HG03439 (cell line): ENCODE data around the gene LIMS1.
"Not testable (repeated sequence)": the region's sequence is repeated elsewhere in the genome, so short reads cannot be mapped to it uniquely, and the experiment has no call there.

ENCODE experiments used
- ATAC-seq: cut with Tn5 transposase; IDR thresholded peaks from one replicate; pipeline ENCODE4 v1.9.1; 2021; ENCODE audit warnings: mild to moderate bottlenecking, moderate library complexity; ENCODE audit not compliant: unreplicated experiment

LIMS1 gene

GRCh38 chr2:108548208-108549003 is 14.1 kb downstream of the LIMS1 start:
- ATAC-seq = no peak

DNA sequence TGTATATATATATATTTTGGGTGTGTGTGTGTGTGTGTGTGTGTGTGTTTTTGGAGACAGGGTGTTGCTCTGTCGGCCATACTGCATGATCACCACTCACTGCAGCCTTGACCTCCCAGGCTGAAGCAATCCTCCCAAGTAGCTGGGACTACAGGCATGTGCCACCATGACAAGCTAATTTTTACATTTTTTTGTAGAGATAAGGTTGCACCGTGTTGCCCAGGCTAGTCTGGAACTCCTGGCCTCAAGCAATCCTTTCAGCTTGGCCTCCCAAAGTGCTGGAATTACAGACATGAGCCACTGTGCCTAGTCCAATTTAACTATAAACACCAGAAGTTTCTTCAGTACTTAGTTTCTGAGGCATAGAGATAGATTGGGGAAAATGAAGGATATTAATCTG is 18.3 kb downstream of the LIMS1 start:
- no peak for ATAC-seq

GRCh38 chr2:108553209-108553919 is 19.1 kb downstream of the LIMS1 start:
- ATAC-seq = no peak

DNA sequence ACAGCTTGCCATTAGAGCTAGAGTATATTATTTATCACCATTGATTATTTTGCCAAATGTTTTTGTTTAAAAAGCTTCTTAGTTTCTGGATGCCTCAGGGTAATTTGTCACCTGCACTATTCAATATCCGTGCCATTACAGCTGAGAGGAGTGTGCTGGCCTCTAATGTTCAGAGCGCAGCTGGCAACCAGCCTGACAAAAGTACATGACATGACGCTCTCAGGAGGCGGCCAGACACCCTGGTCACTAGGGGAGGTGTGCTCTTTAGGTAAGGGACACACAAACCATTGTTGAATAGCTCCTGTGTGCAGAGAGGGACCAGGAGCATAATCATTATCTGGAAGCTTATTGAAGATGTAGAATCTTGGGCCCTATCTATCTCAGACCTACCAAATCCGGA is 20.3 kb downstream of the LIMS1 start:
- ATAC-seq = no peak

GRCh38 chr2:108555572-108555971 is 21.3 kb downstream of the LIMS1 start:
- no peak for ATAC-seq

GRCh38 chr2:108556581-108556980 is 22.3 kb downstream of the LIMS1 start:
- ATAC-seq = not testable (repeated sequence)

DNA sequence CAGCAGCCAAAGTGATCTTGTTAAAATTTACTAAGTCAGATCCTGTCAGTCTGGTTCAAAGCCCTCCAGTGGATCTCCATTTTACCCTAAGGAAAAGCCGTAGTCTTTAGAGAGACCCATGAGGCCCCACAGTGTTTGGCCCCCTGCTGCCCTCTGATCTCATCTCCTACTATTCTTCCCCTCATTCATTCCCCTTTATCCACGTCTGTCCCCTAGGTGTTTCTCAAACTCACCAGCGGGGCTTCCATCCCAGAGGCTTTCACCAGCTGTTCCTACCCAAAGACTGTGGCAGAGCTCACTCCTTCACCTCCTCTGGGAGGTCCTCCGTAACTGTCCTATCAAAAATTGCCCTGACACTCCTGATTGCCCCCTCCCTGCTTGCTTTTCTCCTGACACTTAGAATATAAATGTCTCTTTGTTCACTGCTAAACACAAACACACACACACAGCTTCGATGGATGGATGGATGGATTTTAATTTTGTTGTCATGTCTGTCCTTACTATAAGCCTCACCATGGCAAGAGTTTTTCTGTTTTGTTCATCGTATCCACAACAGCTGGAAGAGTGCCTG is 26.1 kb downstream of the LIMS1 start:
- no peak for ATAC-seq

- no peak for ATAC-seq
These were observed 26.7 kb downstream of the LIMS1 start for GRCh38 chr2:108560895-108561530.

DNA sequence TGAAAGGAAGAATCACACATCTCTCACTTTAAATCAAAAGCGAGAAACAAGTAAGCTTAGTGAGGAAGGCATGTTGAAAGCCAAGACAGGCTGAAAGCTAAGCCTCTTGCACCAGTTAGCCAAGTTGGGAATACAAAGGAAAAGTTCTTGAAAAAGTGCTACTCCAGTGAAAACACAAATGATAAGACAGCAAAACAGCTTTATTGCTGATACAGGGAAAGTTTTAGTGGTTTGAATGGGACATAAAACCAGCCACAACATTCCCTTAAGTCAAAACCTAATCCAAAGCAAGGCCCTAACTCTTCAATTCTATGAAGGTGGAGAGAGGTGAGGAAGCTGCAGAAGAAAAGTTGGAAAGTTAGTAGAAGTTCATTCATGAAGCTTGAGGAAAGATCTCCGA is 28.0 kb downstream of the LIMS1 start:
- ATAC-seq = no peak

DNA sequence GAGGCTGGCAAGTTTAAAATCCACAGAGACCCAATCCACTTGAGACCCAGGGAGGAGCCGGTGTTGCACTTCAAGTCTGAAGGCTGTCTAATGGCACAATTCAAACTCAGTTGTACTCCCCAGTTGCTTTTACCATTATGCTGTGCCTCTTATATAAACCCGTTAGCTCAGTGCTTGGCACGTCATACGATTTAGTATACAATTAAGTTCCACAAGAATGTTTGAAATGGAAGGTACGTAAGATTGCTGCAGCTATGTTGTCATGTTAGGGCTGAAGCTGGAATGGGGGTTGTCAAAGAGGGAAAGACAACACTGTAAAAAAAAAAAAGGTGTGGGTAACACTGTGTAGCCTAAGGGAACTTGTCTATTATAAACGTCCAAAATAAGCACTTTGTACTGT is 30.2 kb downstream of the LIMS1 start:
- no peak for ATAC-seq

DNA sequence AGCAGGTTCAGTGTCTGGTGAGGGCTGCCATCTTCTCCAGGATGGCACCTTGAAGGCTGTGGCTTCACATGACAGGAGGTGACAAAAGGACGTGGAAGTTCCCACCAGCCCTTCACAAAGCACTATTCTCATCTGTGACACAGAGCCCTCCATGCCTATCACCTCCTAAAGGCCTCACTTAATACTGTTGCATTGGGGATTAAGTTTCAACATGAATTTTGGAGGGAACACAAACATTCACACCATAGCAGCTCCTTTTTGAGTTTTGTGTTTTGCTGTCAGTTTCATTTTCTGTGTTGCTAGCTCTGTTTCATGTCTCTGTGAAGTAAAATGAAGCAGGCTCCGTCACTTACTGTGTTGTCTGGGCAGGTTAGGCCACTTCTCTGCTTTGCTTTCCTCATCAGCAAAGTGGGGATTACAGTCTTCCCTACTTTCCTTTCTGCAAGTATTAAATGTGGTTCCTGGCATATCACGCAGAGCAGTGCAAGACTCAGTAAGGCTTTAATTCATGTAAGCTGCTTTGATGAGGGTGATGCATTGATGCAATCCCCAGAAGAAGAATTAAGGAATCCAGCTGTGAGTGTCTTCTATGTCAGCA is 31.6 kb downstream of the LIMS1 start:
- peak; percentile 77 for ATAC-seq

- no peak for ATAC-seq
These were observed 36.1 kb downstream of the LIMS1 start for GRCh38 chr2:108570416-108570815.

- ATAC-seq = no peak
These were observed 37.0 kb downstream of the LIMS1 start for GRCh38 chr2:108571286-108571685.

GRCh38 chr2:108573061-108573460 is 38.8 kb downstream of the LIMS1 start:
- no peak for ATAC-seq

DNA sequence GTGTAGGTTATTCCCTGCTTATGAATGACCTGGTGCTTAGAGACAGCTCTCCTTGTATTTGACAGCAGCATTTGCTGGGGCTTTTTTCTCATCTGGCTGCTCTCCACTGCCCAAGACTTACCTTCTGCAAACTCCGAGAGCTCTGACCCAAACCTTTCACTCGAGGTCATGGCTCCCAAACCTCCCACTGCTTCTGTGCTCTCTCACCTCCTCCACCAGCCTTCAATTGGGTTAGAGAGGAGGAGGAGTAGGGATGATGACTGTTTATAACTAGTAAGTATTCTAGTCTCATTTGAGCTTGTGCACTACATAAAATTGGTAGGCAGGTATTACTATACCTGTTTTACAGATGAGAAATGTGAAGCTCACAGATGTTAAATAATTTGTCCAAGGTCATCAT is 40.1 kb downstream of the LIMS1 start:
- no peak for ATAC-seq

GRCh38 chr2:108575132-108575966 is 41.1 kb downstream of the LIMS1 start:
- ATAC-seq = peak; percentile 68

GRCh38 chr2:108577099-108577498 is 42.8 kb downstream of the LIMS1 start:
- ATAC-seq = no peak

DNA sequence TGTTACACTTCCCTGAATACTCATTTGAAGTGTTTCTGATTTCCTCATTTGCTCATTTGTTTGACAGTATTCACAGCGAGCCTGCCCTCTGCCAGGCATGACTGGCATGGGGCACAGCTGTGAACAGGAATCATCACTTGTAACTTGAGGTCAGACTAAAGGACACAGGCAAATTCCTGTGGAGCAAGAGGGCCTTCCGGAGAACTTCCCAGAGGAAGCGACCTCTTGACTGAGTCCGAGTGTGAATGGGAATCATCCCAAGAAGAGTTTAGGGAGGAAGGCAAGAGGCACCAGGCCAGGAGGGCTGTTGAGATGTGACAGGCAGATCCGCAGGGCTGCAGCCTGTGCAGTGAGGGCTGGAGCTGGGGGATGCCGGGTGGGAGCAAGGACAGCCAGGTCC is 45.4 kb downstream of the LIMS1 start:
- no peak for ATAC-seq

DNA sequence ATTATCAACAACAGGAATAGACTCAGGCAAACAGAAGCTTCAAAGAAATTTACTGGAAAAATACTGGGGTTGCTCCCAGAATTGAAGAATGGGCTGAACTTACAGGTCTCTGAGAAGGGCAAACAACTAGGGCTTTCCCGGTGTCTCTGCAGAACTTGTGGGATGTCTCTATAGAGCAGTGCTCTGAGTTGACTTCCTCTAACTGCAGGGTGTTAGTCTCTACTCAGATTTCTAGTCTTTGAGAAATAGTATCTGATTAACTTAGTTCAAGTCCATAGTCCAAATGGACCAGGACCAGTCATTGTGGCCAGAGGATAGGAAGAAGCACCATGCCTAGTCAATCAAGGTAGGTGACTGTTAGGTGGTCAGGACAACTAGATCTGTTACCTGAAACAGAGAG is 45.8 kb downstream of the LIMS1 start:
- ATAC-seq = no peak

DNA sequence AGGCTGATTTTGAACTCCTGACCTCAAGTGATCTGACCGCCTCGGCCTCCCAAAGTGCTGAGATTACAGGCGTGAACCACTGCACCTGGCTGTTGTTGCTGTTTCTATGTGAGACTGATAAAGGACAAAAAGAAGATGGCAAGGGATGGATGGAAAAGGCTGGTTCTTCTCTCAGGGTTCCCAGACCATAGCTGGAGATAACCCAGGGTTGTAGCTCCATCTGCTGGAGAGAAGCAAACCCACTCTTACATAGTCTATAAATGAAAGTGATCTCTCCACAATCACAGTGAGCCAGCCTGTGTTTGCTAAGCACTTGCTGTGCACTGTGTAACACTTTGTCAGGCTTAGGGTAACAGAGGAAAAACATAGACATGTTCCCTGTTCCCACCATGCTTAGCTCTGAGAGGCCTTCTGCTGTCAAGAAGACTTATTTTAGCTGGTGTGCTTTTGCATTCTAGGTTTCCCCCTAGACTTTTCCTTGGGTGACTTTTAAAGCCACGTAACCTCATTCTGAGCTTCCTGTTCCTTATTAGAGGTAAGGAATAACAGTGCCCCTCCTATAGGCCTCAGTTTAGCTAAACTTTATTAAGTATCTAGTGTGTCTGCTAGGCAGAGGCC is 49.7 kb downstream of the LIMS1 start:
- peak; percentile 62 for ATAC-seq
